HG02973 (cell line): Measurements from ENCODE around the gene SSR4.
"Not testable (repeated sequence)": the region's sequence is repeated elsewhere in the genome, so short reads cannot be mapped to it uniquely, and the experiment has no call there.

ENCODE experiments used
- ATAC-seq: cut with Tn5 transposase; IDR thresholded peaks from one replicate; pipeline ENCODE4 v1.9.1; 2021; ENCODE audit warnings: moderate library complexity; ENCODE audit not compliant: unreplicated experiment

SSR4 gene

GRCh38 chrX:153803211-153804099, 9.0 kb downstream of the SSR4 start:
- no peak for ATAC-seq

GRCh38 chrX:153804100-153804595, 9.7 kb downstream of the SSR4 start:
- ATAC-seq: no peak

- ATAC-seq: no peak
Observed at GRCh38 chrX:153804621-153805020, 10.2 kb downstream of the SSR4 start.

GRCh38 chrX:153805436-153805835, 11.0 kb downstream of the SSR4 start:
- ATAC-seq: no peak

GRCh38 chrX:153806999-153807575, 12.6 kb downstream of the SSR4 start:
- ATAC-seq: no peak

GRCh38 chrX:153807976-153808375, 13.5 kb downstream of the SSR4 start:
- no peak for ATAC-seq

GRCh38 chrX:153812220-153812619, 17.8 kb downstream of the SSR4 start:
- no peak for ATAC-seq

- no peak for ATAC-seq
Observed at GRCh38 chrX:153813161-153813560, 18.7 kb downstream of the SSR4 start.

- ATAC-seq: no peak
Observed at GRCh38 chrX:153814591-153815315, 20.3 kb downstream of the SSR4 start.

- ATAC-seq: no peak
Observed at GRCh38 chrX:153816831-153817690, 22.6 kb downstream of the SSR4 start.

- ATAC-seq: not testable (repeated sequence)
Observed at GRCh38 chrX:153818064-153818463, 23.6 kb downstream of the SSR4 start.

GRCh38 chrX:153818571-153819383, 24.3 kb downstream of the SSR4 start:
- no peak for ATAC-seq

- no peak for ATAC-seq
Observed at GRCh38 chrX:153819384-153820040, 25.0 kb downstream of the SSR4 start.

GRCh38 chrX:153820601-153821000, 26.1 kb downstream of the SSR4 start:
- ATAC-seq: no peak

GRCh38 chrX:153821066-153821465, 26.6 kb downstream of the SSR4 start:
- no peak for ATAC-seq

- no peak for ATAC-seq
Observed at GRCh38 chrX:153824348-153824747, 29.9 kb downstream of the SSR4 start.

- no peak for ATAC-seq
Observed at GRCh38 chrX:153825042-153825441, 30.6 kb downstream of the SSR4 start.

- no peak for ATAC-seq
Observed at GRCh38 chrX:153827016-153827415, 32.5 kb downstream of the SSR4 start.

- no peak for ATAC-seq
Observed at GRCh38 chrX:153827903-153828302, 33.4 kb downstream of the SSR4 start.
